Activated T-helper 2 cell treated with anti-CD3 and anti-CD28 coated beads, Interferon-gamma antibody, Interleukin-2, Interleukin-4, amounts not matched to agents 10 μg/mL and 5 μg/mL and 100 μg/mL, durations not matched to agents 14 hours and 24 hours and 36 hours (primary cell): ENCODE measurements around the gene EWSR1. TPM values are rescaled to one million over a fixed set of nuclear protein-coding genes. Genes with fewer than 3 reads are reported as not detected.

Experiments used
- DNase-seq: peaks from one replicate; pipeline ENCODE4 v3.0.0; 2021; ENCODE audit warnings: low spot score
- H3K27ac Mint-ChIP-seq: one replicate; pipeline ENCODE4 v1.8.0; 2021; ENCODE audit warnings: mixed read lengths
- H3K27me3 Mint-ChIP-seq: one replicate; pipeline ENCODE4 v1.8.0; 2021; ENCODE audit warnings: low read depth, mixed read lengths
- H3K36me3 Mint-ChIP-seq: one replicate; pipeline ENCODE4 v1.8.0; 2021; ENCODE audit warnings: low read depth, mixed read lengths
- H3K4me1 Mint-ChIP-seq: one replicate; pipeline ENCODE4 v1.8.0; 2021; ENCODE audit warnings: low read depth, mixed read lengths
- H3K4me3 Mint-ChIP-seq: one replicate; pipeline ENCODE4 v1.8.0; 2021; ENCODE audit warnings: low read depth, mild to moderate bottlenecking, moderate library complexity, mixed read lengths
- H3K9me3 Mint-ChIP-seq: one replicate; pipeline ENCODE4 v1.8.0; 2021; ENCODE audit warnings: mixed read lengths
- intact Hi-C: fragments of 100-400 bp; cut with micrococcal nuclease; formaldehyde crosslinking; loops from one replicate; pipeline ENCODE4 v1.15.1; 2023
- total RNA-seq: library from RNA; stranded (reverse); gene quantifications from 2 replicates; pipeline ENCODE4 v1.2.3, GENCODE V29; 2022

The EWSR1 gene
- total RNA-seq, 1 donor from 2014 or later: 436 TPM

DNA sequence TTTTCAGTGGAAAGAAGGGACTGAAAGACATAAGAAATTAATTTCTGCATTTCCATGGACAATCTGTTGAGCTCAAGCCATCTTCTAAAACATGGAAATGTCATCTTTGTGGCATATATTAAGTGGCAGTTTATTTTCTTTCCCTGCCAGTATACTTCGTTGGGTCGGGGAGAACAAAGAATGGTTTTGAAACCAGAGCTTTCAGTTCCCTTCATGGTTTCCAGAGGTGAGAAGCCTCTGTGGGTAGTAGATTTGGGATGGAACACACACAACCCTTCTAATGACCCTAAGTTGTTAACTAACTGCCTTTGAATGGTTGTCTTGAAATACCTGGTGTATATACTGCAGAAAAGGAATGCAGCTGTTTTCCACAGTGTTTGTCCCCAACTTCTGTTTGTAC, 20.8 kb downstream of the EWSR1 start:
- Mint-ChIP-seq H3K4me3 (no peak overlapping the region), H3K27ac (no peak overlapping the region), H3K27me3 (no peaks in the 10 kb centered on the region), H3K36me3 (peaks cover 89% of the 10 kb centered on the region), H3K9me3 (no peaks in the 10 kb centered on the region), H3K4me1 (peaks cover 2% of the 10 kb centered on the region)
- DNase-seq: no peak
- intact Hi-C loops: no loop called here

DNA sequence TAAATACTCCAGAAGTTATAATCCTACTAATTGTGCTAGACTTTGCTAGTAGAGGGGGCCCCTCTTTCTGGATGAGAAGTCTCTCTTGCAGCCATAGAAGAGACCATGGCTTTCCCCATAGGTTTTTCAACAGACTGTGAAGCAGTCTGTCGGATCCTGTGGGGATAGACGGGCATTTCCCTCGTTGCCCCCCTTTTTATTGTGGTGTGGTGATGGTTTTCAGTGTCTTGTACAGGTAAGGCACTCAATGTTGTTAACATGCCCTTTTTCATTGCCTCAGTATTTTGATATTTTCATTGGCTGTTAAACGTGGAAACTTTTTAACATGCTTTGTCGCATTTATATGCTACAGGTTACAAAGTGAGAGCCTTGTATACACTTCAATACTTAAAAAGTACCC, 22.0 kb downstream of the EWSR1 start:
- Mint-ChIP-seq H3K4me3 (no peak overlapping the region), H3K27ac (no peak overlapping the region), H3K4me1 (peaks cover 2% of the 10 kb centered on the region), H3K36me3 (peaks cover 87% of the 10 kb centered on the region), H3K9me3 (no peaks in the 10 kb centered on the region), H3K27me3 (no peaks in the 10 kb centered on the region)
- no peak for DNase-seq
- intact Hi-C loops: no loop called here

DNA sequence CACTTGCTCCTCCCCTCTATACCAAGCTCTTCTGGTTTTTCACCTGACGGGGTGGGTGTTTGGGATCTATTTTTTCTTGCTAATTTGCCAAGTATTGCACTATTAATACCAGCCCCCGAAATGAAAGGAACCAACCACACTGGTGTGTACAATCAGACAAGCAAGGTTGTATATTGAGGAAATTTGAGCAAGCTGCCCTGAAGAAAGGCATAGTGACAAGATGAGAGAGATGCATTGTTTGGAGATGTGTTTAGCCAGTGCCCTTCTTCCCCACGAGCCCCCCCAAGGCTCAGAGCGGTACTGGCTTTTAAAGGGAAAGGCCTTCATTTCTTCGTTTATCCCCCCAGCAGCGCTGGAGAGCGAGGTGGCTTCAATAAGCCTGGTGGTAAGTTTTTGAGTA, 23.1 kb downstream of the EWSR1 start:
- H3K4me3 Mint-ChIP-seq: no peak overlapping the region
- H3K4me1 Mint-ChIP-seq: peaks cover 2% of the 10 kb centered on the region
- no peak overlapping the region for H3K27ac Mint-ChIP-seq
- DNase-seq: no peak
- H3K9me3 Mint-ChIP-seq: no peaks in the 10 kb centered on the region
- intact Hi-C loops: no loop called here
- H3K36me3 Mint-ChIP-seq: peaks cover 89% of the 10 kb centered on the region
- no peaks in the 10 kb centered on the region for H3K27me3 Mint-ChIP-seq

DNA sequence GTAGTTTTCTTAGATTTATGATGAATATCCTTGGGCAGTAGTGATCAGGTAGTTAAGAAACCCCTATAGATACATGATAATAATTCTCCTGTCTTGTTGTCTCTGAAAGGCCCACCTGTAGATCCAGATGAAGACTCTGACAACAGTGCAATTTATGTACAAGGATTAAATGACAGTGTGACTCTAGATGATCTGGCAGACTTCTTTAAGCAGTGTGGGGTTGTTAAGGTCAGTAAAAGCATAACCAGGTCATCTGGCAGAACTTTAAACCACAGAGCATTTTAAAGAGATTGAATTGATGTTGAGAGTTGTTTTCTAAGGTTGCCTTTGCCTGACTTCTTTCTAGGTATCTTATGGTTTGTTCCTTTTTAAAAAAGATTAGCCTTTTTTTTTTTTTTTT, 24.3 kb downstream of the EWSR1 start:
- Mint-ChIP-seq H3K36me3 (peaks cover 89% of the 10 kb centered on the region), H3K4me1 (peaks cover 2% of the 10 kb centered on the region), H3K9me3 (no peaks in the 10 kb centered on the region), H3K27ac (no peak overlapping the region), H3K27me3 (no peaks in the 10 kb centered on the region), H3K4me3 (no peak overlapping the region)
- no peak for DNase-seq
- intact Hi-C loops: no loop called here

DNA sequence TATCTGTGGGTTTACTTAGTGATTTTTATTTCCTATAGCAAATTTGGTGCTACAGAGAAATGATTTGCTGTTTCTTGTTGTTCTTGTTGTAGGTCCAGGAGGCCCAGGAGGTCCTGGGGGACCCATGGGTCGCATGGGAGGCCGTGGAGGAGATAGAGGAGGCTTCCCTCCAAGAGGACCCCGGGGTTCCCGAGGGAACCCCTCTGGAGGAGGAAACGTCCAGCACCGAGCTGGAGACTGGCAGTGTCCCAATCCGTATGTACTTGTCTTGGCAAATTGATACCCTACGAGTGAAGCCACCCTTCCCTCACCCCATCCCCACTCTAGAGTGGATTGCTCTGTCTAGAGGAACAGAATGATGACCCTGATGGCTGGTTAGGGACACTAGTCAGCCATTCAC, 30.6 kb downstream of the EWSR1 start:
- H3K36me3 Mint-ChIP-seq: peaks cover 70% of the 10 kb centered on the region
- no peak overlapping the region for H3K4me3 Mint-ChIP-seq
- H3K9me3 Mint-ChIP-seq: no peaks in the 10 kb centered on the region
- no peak overlapping the region for H3K27ac Mint-ChIP-seq
- no peak for DNase-seq
- intact Hi-C loops: no loop called here
- no peaks in the 10 kb centered on the region for H3K27me3 Mint-ChIP-seq
- H3K4me1 Mint-ChIP-seq: peaks cover 9% of the 10 kb centered on the region

DNA sequence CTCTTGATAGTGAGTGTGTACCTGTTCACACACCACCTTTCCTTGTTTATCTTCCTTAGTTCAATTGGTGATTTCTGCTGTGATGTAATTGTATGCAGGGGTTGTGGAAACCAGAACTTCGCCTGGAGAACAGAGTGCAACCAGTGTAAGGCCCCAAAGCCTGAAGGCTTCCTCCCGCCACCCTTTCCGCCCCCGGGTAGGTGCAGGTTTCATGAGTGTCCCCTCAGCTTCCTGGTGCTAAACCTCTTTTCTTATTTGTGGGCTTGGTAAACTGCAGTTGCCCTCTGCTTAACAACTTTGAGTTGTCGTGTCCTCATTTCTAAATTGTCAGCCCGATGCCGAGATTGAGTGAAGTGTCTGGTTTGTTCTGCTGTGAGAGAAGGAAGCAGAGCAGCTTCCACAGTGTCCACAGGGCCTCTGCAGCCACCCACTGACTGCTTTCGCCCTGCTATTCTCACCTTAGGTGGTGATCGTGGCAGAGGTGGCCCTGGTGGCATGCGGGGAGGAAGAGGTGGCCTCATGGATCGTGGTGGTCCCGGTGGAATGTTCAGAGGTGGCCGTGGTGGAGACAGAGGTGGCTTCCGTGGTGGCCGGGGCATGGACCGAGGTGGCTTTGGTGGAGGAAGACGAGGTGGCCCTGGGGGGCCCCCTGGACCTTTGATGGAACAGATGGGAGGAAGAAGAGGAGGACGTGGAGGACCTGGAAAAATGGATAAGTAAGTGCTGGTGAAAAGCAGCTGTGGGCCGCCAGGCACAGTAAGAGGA, 31.2 kb downstream of the EWSR1 start:
- Mint-ChIP-seq H3K4me3 (no peak overlapping the region), H3K27me3 (no peaks in the 10 kb centered on the region), H3K4me1 (peaks cover 9% of the 10 kb centered on the region), H3K27ac (peak overlapping the region; percentile 16), H3K9me3 (no peaks in the 10 kb centered on the region), H3K36me3 (peaks cover 65% of the 10 kb centered on the region)
- intact Hi-C loops: no loop called here
- no peak for DNase-seq

DNA sequence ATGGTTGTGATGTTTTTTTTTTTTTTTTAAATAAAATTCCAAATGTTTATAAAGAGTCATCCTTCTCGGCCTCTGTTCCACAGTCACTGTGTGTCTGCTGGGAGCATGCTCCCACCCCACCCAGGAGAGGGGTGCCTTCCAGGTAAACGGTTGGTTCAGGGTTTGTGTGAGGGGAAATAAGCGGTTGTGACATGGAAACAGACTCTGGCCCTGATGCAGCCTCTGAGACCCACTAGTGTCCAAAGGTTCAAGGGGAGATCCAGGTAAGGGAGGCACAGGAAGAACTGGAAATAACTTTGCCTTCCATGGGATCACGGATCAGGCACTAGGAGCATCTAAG, 32.4 kb downstream of the EWSR1 start:
- DNase-seq: no peak
- Mint-ChIP-seq H3K4me1 (peaks cover 9% of the 10 kb centered on the region), H3K9me3 (no peaks in the 10 kb centered on the region), H3K27me3 (no peaks in the 10 kb centered on the region), H3K4me3 (no peak overlapping the region), H3K36me3 (peaks cover 57% of the 10 kb centered on the region), H3K27ac (no peak overlapping the region)
- intact Hi-C loops: no loop called here

DNA sequence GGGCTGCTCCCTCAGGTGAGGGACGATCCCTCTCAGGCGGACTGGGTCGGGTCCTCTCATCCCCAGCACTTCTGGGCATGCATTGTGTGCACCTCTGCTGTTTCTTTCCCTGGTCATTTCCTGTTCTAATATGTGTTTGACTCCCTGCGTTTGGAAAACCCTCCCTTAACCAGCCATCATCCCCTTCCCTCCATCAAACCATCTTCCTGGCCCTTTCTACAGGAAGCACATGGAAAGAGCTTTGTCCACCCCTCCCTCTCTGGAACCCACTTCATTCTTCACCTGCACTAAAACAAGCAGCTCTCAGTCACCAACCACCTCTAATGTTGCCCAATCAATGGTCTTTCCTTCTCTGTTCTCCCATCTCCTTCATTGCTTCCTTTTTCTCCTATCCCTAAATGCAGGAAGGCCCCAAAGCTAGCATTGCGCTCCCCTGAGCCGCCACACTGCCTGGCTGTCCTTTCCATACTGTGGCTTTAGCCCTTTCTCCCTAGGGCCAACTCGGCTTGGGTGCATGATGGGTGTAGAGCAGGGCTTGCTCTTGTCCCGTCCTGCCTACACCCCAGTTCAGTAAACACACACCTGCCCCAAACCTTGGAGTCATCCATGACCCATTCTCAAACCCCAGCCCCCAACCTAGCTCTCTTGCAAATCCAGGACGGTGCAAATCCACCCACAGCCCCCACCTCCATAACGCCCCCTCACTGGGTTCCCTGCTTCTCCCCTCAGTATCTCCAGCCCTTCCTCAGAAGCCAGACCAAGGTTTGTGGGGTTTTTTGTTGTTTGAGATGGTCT, 32.9 kb downstream of the EWSR1 start:
- intact Hi-C loops: no loop called here
- Mint-ChIP-seq H3K36me3 (peaks cover 51% of the 10 kb centered on the region), H3K4me3 (no peak overlapping the region), H3K4me1 (peaks cover 9% of the 10 kb centered on the region), H3K9me3 (no peaks in the 10 kb centered on the region), H3K27ac (peak overlapping the region; percentile 36), H3K27me3 (peaks cover 1% of the 10 kb centered on the region)
- no peak for DNase-seq

DNA sequence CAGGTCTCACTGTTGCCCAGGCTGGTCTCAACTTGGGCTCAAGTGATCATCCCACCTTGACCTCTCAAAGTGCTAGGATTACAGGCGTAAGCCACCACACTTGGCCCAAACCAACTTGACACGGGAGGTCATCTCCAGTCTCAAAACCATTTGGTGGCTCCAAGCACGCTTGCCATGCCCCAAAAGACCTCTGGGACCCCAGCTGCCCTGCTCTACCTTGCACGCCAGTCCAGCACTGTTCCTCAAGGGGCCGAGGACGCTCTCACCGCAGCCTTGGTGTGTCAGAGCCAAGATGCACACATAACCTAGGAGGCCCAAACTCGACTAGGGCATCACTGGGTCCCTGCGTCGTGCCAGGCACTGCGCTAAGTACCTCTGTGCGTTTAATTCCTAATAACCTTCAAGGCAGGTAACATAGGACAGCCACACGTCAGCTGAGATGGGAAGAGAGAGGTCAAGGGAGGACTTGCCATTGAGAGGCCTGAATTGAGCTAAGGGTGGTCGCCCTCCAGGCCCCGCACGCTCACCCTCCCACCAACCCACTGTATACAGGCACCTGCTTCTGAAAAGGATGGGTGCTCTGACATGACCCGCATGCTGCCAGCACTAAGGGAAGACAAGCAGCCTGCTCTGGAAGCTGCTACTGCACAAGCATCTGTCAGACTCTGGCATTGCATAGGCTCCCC, 33.8 kb downstream of the EWSR1 start:
- Mint-ChIP-seq H3K4me3 (no peak overlapping the region), H3K36me3 (peaks cover 45% of the 10 kb centered on the region), H3K9me3 (no peaks in the 10 kb centered on the region), H3K27ac (no peak overlapping the region), H3K4me1 (peaks cover 9% of the 10 kb centered on the region), H3K27me3 (peaks cover 1% of the 10 kb centered on the region)
- DNase-seq: no peak
- intact Hi-C loops: no loop called here

DNA sequence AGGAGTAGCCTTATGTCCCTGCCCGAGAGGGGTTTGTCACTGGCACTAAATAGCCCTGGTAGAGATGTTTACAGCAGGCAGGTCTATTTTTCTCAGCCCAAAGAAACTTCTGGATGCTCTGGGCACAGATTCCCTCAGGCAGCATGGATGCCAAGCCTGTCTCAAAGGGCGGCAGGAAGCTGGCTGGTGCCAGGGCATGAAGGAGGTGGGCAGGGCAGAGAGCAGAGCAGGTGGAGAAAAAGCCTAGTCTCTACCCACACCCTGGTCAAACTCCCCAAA, 34.3 kb downstream of the EWSR1 start:
- Mint-ChIP-seq H3K27me3 (peaks cover 2% of the 10 kb centered on the region), H3K27ac (no peak overlapping the region), H3K36me3 (peaks cover 40% of the 10 kb centered on the region), H3K4me3 (no peak overlapping the region), H3K9me3 (no peaks in the 10 kb centered on the region), H3K4me1 (peaks cover 10% of the 10 kb centered on the region)
- intact Hi-C loops: no loop called here
- DNase-seq: no peak

DNA sequence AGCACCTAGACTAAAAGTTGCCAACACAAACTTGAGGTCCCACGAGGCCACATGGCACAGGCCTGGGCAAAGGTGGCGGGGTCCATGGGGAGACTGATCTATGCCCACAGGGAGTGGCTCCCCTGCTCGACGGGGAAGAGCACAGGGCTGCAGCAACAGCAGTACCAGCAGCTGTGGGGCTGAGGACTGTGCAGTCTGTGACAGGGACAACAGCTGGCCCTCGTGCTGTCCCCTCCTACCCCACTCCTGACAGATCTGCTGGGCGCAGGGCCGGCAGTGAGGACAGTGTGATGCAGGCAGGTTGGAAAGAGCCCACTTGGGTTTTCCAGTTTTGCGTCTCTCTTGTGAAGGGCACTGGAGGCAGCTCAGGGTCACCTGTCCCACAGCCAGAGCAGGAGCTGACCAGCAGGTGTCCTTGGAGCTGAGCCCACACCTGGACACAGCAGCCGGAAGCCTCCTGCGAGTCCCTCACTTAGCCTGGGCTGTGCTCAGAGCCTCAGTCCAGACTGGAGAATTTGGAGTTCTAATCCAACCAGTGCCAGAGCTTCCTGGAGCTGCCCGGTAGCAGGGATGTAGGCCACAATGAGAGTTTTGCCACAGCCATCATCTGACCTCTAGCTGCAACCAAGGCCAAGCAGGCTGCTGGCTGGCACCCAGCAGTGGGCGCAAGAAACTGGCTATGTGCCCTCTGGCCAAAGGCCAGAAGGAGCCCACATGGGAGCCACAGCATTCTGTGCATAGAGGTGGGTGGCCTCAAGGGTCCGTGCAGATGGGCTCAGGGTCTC, 34.8 kb downstream of the EWSR1 start:
- Mint-ChIP-seq H3K9me3 (no peaks in the 10 kb centered on the region), H3K4me3 (no peak overlapping the region), H3K27ac (no peak overlapping the region), H3K4me1 (peaks cover 12% of the 10 kb centered on the region), H3K36me3 (peaks cover 34% of the 10 kb centered on the region), H3K27me3 (peaks cover 6% of the 10 kb centered on the region)
- intact Hi-C loops: no loop called here
- DNase-seq: no peak

DNA sequence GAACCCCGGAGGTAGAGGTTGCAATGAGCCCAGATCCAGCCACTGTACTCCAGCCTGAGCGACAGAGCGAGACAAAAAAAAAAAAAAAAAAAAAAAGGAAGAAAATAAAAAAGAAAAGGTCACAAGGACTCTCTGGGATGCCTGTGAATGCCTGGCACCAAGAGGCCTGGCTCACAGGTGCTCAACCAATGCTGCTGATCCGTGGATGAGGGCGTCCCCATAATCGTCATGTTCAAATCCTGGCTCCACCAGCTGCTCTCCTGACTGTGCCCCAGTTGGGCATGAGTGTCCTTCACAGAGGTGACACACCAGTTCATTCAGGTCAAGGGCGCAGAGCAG, 37.7 kb downstream of the EWSR1 start:
- peaks cover 7% of the 10 kb centered on the region for H3K36me3 Mint-ChIP-seq
- peak overlapping the region; percentile 69 for H3K4me3 Mint-ChIP-seq
- H3K27ac Mint-ChIP-seq: no peak overlapping the region
- peaks cover 6% of the 10 kb centered on the region for H3K27me3 Mint-ChIP-seq
- intact Hi-C loops: no loop called here
- DNase-seq: no peak
- peaks cover 13% of the 10 kb centered on the region for H3K4me1 Mint-ChIP-seq
- no peaks in the 10 kb centered on the region for H3K9me3 Mint-ChIP-seq
